Measurements from ENCODE around the gene VEGFB.

The VEGFB gene

DNA sequence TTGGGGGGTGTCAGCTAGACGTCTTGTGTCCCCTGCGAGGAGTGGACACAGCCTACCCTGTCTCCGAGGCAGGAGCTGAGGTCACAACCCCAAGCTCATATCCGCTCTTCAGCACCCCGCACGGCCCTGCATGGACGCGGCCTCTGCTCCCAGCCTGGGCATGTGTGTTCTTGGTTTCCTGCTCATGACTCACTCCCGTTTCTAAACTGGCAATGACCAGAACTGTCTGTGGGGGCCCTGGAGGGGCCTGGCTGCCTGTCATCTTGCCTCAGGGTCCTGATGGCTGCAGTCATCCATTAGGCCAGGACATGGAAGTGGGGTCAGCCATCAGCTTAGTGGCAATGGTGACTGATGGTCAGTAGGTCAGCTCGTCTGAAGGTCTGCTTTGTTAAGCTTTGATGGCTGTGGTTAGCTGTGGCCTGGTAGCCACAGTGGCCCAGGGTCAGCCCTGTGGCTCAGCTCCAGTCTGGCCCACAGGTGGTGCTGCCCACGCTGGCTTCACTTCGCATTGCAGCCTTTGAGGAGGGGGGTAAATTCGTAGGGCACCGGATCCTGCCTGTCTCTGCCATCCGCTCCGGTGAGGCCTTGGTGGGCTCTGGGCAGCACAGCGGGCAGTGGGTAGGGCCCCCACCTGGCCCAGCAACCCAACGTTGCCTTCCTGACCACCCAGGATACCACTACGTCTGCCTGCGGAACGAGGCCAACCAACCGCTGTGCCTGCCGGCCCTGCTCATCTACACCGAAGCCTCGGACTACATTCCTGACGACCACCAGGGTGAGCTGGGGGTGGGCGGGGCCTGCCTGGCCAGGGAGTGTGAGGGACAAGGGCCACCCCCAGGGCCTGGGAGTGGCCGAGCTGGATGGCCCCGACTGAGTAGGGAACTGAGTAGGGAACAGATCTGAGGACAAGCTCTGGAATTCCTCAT is 28.9 kb downstream of the VEGFB start:
- DNase-seq: no peak

DNA sequence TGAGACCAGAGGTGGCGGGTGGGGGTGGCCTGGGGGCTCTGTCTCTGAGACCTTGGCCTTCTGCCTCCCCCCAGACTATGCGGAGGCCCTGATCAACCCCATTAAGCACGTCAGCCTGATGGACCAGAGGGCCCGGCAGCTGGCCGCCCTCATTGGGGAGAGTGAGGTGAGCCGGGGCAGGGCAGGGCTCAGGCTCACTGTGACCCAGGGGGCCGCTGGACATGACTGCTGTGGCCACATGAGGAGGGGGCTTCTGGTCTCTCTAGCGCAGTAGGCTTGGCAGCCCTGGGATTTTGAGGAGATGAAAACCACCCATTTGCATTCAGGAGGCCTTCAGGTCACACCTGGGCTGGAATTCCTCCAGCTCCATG is 29.5 kb downstream of the VEGFB start:
- no peak for DNase-seq

DNA sequence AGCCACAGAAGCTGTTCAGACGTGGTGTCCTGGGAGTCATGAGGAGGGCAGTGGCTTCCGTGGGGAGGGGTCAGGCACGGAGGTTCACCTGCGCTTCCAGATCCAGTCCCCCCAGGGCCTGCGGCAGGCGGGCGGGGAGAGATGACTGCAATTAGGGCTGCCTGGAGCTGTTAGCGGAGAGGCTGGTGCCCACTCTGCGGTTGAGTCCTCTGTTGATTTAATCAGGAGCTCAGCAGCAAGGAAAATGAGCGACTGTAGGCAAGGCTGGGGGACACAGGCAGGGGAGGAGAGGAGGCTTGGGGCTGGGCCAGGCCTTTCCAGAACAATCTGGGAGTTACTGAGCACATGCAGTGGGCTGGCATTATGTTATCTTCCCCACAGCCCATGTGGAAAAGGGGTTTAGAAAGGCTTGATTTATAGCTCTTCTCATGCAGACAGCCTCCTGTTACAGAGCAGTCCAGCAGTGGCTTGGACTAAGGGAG is 30.0 kb downstream of the VEGFB start:
- no peak for DNase-seq

DNA sequence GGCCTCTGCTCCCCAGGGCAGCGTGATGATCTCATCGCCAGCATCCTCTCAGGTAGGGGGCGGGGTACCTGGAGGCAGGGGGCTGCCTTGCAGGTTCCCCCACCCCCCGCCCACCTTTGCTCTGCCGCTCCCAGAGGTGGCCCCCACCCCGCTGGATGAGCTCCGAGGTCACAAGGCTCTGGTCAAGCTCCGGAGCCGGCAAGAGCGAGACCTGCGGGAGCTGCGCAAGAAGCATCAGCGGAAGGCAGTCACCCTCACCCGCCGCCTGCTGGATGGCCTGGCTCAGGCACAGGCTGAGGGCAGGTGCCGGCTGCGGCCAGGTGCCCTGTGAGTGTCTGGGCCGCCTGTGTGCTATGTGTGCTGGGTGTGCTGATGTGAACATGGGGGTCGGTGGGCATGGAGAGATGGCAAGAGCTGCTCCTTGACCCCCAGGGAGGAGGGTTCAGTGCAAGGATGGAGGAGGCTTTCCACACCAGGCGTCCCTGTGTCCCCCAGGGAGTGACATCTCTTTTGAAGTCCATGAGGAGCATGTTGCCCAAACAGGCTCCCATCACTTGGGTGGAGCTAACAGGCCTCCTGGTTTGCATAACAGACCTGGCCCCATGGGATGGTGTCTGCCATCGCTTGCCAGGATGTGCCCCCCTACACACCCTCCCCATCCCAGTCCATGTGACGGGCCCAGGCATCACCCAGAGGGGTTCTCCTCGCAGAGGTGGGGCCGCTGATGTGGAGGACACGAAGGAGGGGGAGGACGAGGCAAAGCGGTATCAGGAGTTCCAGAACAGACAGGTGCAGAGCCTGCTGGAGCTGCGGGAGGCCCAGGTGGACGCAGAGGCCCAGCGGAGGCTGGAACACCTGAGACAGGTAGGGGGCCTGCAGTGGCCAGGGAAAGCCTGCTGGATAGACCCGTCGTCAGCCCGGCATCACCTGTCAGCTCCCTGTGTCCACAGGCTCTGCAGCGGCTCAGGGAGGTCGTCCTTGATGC is 31.1 kb downstream of the VEGFB start:
- no peak for DNase-seq

DNA sequence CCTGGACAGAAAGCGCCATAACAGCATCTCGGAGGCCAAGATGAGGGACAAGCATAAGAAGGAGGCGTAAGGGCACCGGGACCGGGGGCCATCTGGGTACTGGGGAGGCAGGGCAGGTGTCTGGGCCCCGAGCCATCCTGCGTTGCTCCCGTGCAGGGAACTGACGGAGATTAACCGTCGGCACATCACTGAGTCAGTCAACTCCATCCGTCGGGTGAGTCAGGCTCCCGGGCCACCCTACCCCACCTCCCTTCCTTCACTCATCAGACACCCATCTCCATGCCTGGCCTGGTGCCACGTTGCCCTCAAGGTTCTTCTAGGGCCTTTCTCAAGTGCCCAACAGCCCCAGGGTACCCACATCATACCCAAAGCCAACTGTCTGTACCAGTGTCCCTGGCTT is 32.0 kb downstream of the VEGFB start:
- DNase-seq: no peak

DNA sequence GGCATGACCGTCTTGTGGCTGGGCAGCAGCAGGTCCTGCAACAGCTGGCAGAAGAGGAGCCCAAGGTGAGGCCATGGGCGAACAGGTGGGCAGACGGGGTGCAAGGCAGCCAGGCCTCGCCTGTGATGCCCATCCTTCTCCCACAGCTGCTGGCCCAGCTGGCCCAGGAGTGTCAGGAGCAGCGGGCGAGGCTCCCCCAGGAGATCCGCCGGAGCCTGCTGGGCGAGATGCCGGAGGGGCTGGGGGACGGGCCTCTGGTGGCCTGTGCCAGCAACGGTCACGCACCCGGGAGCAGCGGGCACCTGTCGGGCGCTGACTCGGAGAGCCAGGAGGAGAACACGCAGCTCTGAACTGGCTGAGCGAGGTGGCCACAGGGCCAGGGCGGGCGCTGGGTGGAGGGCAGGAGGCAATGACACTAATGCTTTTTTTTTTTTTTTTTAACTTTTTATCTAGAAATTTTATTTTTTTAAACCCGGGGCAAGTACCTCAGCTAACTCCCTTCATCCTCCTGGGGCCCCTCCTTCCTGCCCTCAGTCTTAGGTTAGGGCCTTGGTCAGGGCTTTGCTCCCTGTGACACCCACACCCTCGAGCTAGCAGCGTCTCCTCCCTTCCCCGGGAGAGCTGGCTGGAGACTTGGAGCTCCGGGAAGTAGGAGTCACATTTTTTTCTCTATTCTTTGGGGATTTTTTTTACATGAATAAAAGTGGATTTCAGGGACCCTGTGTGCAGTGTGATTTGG is 33.0 kb downstream of the VEGFB start:
- no peak for DNase-seq

DNA sequence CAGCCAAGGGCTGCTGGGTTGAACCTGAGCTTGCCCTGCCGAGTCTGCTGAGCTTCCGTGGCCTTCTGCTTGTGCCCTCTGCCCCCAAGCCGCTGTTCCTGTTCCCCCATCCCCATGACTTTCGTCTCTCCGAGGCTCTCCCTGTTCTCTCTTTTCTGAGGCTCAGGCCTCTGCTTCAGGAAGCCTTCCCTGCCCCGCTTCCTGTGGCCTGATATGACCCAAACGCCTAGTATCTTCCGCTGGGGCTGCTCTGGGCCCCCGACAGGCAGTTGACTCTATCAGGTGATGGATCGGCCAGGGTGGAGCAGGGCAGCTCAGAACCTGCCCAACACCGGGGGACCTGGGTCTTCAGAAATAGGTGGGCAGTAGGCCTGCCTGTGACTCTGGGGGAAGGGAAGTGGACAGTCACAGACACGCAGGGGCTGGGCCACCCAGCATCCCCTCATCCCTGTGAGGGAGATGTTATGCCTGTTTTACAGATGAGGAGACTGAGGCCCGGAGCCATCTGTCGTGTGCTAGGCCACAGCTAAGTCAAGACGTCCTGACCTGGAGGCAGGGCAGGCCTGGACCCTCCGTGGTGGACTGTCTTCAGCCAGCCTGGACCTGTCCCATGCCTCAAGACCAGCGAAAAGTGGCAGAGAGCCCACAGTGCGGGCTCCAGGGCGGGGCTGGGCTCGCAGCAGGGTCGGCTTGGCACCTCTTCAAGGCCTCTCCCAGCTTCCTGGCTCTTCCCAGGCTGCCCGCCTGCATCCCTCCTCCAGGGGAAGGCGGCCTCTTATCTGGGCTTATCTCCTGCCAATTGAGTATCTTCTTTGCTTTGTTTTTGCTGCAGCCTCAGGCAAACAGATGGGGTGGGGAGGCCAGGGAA is 33.9 kb downstream of the VEGFB start:
- no peak for DNase-seq

DNA sequence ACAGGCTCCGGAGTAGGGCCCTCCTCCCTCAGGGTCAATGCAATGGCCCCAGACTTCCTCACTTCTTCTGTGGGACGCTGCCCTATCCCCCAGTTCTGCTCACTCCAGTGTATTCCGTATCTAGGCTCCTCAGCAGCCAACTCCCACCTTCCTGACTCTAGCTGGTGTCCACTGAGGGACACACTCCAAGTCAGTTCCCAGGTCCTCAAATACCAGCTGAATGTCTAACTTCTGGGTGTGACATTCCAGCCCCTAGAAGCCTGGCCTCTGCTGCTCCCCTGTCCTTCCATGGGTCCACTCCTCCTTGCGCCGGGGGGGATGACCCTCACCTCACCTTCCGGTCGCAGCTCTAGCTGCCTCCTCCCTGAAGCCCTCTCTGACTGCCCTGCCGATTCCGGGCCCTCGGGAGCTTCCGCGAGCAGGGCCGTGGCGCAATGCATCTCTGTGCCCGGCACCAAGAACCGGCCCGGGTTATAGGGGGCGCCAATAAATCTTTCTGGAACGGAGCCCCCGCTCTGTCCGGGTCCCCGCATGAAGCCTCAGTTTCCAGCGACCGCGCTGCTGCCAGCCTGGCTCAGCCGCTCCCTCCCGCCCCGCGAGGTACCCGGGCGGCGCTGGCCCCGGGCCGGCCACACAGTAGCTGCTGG is 34.6 kb downstream of the VEGFB start:
- peak; percentile 33 to 42 for DNase-seq

DNA sequence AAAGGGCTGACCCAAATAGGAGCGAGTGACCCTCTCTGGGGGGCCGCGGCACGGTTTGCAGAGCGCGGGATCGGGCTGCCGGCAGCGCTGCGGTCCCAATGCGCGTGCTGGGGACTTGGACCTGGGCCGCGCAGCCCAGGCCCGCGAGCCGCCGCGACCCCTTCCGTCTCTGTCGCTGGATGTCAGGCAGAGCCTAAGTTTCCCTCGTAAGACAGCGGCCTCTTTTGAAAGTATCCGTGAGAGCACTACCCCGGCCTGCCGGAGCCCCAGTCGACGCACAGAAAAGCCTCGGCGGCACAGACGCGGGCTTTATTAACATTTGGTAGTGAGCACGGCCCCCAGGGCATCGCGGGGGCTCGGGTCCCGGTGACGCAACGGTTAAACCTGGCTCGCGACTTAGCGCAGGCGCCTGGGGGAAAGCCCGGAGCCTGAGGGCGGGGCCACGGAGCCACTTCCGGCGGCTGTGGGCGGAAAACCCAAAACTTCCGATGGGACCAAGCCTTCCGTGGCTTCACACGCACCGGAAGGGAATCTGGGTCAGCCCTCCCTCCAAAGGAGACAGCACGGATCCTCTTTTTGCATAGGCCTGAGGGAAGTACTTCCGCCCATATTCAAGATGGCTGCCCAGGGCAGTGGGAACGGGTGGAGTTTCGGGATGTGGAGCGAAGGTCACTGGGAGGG is 35.3 kb downstream of the VEGFB start:
- peak; percentile 97 to 98 for DNase-seq

DNA sequence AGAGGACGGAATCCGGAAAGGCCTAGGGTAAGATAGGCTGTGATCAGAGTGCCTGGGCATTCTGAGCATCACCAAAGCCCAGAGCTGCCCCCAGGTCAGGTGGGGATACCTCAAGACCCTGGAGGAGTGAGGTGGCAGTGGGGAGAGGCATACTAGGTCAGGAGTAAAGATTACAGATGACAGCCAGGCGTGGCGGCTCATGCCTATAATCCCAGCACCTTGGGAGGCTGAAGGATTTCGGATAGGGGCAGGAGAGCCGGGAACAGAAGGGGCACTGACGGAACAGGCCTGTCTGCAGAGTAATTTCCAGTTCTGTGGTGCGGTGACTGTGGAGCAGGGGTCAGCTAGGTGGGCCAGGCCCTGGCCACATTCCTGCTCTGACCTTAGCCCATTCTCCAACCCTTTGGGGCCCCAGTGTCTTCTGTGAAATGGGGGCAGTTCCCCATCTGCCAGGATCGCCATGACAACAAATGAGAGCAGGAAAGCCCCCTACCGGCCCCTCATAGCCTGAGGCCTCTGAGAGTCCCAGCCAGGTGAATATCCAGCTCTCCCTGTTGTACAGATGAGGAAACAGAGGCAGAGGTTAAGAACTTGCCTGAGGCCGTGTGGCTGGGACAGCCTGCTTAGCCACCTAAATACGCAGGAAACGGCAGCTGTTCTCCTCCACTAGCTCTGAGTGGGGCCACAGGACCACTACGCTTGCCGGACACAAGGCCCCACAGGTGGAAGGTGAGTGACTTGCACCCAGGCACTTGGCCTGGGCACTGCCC is 40.8 kb downstream of the VEGFB start:
- DNase-seq: no peak

DNA sequence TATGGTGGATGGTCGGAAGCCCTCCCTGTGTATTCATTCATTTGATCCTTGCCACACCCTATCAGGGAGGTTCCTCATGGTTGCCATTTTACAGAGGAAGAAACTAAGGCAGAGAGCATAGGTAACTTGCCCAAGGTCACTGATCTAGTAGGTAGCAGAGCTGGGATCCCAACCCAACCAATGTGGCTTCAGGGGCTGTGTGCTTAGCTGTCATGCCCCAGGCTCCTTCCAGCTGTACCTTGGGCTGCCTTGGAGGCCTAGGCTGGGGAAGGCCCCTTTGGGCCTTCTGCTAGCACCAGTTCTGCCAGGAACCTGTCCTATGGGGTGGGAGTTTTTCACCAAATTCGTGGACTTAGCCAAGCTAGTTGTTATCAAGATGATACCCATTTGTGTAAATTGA is 41.5 kb downstream of the VEGFB start:
- DNase-seq: no peak

DNA sequence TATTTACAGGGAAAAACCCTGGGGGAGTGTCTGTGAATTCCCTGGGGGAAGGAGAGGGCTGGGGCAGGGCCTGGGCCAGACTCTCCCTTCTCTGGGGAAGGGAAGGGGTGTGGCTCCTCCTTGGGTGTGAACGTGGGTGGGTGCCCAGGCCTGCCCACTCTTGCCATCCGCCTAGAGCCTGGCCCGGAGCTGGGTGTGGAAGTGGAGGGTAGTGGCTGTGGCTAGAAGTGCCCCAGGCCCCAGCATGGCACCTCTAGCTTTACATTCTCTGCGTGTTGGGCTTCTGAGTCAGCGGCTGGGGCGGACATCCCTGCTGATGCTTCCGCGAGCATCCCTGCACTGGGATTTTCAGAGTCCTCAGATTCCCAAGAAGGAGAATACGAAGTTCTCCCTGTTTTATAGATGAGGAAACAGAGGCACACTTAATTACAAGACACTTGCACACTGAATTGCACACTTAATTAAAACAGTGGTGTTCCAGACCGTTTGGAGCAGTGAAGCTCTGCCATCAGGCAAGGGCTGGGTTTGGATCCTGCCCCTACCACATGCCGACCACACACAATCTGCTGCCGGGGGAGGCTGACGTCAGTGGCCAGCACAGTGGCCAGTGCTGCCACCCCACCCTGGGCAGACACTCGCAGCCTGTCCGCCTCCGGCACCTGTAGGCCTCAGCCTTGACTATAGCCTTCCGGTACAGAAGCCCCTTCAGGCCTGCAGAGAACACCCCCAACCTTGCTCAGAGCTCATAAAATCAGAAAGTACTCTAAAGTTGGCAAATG is 42.5 kb downstream of the VEGFB start:
- DNase-seq: no peak

DNA sequence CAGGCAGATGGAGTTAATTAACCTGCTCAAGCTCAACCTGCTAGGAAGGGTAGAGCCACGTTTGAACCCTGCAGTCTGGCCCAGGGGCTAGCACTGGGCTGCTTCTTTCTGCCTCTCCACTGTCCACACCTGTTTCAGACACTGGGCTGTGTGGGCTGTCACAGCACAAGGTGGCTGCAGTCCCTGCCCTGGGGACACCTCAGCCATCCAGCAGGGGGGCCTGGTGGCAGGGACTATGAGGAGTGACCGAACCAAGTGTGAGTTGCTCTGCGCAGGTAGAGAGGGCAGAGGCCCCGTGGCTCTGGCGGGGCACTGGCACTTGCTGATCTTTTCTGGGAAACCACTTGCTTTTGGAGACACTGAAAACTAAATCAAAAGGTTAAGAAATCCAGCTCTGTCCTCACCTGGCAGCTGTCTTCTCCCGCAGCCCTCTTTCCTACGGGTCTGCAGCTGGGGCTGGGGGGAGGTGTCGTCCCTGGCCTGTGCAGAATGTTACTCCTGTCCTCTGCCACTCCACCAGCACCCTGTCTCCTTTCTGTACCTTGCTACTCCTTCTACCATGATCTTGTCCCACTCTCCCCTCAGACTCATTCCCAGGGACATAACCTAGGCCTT is 44.3 kb downstream of the VEGFB start:
- DNase-seq: no peak

DNA sequence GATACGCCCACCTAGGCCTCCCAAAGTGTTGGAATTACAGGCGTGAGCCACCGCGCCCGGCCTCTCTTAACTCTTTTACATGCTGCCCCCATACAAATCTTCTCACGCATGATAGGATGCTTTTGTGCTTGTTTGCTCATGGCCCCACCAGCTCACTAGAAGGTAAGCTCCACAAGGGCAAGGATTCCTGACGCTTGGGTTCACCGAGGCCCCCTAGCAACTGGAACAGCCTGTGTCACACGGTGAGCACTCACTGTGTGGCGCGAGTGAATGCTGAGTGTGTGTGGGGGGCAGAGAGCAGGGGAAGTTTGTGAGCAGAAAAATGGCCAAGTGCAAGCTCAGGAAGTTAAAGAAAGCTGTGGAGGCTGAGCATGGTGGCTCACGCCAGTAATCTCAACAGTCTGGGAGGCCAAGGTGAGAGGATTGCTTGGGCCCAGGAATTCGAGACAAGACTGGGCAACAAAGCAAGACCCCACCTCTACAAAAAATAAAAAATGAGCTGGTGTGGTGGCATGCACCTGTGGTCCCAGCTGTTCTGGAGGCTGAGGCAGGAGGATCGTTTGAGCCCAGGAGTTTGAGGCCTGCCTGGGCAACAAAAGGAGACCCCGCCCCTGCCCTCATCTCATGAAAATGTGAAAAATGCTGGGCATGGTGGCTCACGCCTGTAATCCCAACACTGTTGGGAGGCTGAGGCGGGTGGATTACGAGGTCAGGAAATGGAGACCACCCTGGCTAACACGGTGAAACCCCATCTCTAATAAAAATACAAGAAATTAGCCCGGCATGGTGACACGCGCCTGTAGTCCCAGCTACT is 47.8 kb downstream of the VEGFB start:
- DNase-seq: no peak

DNA sequence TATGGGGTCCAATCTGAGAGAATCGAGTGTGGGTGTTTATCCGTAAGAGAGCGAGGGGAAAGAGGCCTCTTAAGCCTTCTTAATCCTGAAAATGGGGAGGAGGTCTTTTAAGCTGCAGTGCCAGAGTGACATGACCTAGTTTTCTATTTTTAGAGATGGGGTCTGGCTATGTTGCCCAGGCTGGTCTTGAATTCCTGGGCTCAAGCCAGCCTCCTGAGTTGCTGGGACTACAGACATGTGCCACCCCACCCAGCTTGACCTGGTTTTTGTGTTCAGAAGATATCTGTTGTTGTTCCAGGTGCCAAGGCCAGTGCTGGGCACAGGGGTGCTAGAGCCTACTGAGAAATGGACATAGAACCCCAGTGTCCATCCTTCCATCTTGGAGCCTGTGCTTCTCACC is 48.7 kb downstream of the VEGFB start:
- no peak for DNase-seq

DNA sequence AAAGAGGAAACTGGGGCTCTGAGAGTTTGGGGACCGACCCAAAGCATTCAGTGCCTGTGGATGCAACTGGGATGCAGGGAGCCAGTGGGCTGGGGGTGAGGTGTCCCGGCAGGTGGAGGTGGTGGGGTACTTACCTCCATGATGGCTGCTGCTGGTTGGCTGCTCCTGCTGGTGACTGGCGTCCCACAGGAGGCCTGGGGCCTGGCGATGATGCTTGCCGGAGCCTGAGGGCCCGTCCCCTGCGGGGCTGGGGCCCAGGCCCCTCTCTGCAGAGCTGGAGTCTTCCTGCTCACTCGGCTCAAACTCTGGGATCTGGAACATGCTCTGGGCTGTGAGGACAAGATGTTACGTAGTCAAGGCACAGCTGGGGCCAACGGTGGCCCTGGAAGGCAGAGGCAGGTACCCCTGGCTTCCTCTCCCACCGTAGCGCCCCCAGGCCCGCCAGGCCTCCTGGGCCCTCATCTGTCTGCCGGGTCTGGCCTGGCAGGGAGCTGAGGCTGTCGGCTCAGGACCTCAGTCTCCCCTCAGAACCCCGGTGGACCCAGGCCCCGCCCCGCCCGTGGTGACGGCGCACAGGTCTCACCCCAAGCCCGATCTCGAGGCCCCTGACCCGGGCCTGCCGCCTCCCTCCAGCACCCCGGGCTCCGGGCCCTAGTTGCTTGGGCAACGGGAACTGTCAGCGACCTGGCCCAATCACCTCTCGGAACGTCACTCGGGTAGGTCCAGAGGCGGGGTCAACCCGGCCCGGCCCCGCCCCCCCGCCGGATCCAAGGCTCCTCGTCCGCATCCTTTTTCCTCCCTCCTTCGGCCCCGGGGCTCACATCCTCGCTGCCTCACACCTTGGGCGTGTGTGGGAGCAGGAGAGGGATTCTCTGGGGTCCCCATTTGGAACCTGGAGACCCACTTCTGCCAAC is 49.9 kb downstream of the VEGFB start, which contains the start of gene BAD:
TSS of gene BAD (minus strand) at position 618 of the 914 bp plus-strand sequence. CDS start at position 321, 297 bp downstream.
- peak; percentile 94 to 95 for DNase-seq

Measured in CD4-positive, alpha-beta T cell treated with Interferon alpha-2 for 1 hour (primary cell).